GM20000 (cell line): ENCODE data around the gene CPLANE1.

ENCODE experiments used
- DNase-seq: peaks from one replicate; pipeline ENCODE4 v3.0.0; 2012; ENCODE audit warnings: low spot score
- CTCF ChIP-seq: IDR thresholded peaks from 2 replicates; pipeline ENCODE4 v1.5.1; 2012; ENCODE audit warnings: mild to moderate bottlenecking, control low read depth; ENCODE audit errors: extremely low read depth, missing control alignments

CPLANE1 gene

GRCh38 chr5:37207802-37208201, 41.4 kb downstream of the CPLANE1 start:
- DNase-seq: no peak
- TF ChIP-seq CTCF: no peak

DNA sequence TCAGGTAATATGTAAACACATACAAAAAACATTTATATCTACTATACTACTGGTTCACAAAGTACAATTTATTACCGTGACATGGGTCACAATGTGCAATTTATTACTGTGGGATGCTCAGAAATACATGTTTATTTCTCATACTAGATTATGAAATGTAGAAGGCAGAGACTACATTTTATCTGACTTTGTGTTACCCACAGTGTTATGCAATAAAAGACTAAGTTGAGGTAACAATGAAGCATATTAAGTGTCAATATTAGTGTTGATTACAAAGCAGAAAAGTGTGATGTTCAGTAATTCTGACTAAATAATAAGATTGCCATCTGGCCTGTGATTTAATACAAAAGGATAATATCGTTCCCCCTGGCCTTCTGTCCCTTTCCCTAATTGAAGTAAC, 42.4 kb downstream of the CPLANE1 start:
- DNase-seq: no peak
- no peak for TF ChIP-seq CTCF

DNA sequence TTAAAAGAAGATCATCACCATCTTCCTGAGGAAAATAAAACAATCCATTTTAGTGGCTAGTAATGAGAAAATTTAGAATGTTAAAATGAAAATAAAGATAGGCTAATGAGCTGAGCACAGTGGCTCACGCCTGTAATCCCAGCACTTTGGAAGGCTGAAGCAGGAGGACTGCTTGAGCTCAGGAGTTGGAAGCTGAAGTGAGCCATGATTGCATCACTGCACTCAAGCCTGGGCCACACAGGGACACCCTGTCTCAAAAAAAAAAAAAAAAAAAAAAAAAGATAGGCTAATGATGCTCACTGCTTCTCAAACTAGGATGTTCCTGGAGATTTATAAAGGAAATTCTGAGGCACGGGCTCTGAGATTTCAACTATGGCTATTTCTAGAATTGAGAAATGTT, 50.3 kb downstream of the CPLANE1 start:
- DNase-seq: no peak
- TF ChIP-seq CTCF: no peak

DNA sequence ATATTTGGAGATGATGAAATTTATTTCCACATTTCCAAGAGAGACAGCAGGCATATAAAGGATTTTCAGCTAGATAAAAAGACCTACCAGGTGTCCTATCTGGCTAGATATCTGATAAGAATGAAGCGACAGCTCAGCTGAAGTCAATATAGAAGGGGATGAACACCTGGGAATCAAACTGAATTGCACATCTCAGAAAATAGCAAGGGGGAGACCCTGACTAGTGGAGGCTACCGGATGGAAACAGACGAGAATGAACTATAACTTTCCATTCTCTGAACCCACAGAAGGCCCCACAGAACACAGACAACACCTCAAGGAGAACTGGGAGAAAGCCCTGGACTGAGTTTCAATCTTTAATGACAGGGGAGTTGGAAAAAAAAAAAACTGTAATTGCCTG, 51.1 kb downstream of the CPLANE1 start:
- no peak for TF ChIP-seq CTCF
- peak; percentile 36 for DNase-seq

GRCh38 chr5:37197340-37198050, 51.7 kb downstream of the CPLANE1 start:
- peak; percentile 59 for DNase-seq
- TF ChIP-seq CTCF: no peak

DNA sequence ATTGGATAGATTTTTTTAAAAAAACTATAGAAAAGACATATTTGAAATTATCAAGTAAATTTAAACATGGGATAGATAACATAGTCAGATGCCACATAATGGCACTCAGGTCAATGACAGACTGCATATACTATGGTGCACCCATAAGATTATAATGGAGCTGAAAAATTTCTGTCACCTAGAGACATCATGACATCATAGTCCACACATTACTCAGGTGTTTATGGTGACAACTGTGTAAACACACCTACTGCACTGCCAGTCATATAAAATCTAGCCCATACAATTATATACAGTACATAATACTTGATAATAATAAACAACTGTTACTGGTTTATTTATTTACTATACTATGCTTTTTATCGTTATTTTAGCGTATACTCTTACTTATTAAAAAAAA, 58.6 kb downstream of the CPLANE1 start:
- DNase-seq: no peak
- TF ChIP-seq CTCF: no peak

DNA sequence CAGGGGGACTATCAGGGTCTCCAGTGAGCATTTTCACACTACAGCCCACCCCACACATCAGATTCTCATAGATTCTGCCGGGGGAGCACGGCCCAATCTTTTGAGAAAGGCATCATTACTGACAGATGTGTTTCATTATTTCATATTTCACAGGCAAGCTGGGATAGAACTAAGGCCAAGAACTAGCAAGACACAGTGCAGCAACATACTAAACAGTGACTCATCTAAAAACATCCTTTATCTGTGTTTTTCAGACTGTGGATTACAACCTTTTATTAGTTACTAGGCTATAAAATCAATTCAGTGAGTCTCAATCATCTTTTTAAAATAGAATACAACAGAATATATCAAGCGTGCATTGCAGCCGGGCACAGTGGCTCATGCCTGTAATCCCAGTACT, 59.8 kb downstream of the CPLANE1 start:
- no peak for TF ChIP-seq CTCF
- no peak for DNase-seq
